ENCODE measurements around the gene RASSF5.

The RASSF5 gene

DNA sequence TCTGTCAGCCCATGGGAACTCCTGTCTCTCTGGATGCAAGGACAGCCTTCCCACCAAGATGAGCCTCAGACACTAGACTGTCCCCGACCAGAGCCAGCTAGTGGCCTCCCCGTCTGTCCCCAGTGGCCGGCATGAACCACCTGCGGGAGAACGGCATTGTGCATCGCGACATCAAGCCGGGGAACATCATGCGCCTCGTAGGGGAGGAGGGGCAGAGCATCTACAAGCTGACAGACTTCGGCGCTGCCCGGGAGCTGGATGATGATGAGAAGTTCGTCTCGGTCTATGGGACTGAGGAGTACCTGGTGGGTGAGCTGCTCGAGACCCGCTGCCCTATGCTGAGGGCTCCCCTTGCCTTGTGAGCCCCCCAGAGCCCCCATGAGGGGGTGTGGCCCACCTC, 31.3 kb upstream of the RASSF5 start:
- Histone ChIP-seq H3K27me3 (ENCODE audit: control insufficient read depth, insufficient read depth, low read length) (no peaks in the 10 kb centered on the region), H3K36me3 (ENCODE audit: control insufficient read depth, insufficient read depth, low read length) (no peaks in the 10 kb centered on the region), H3K9me3 (ENCODE audit: control insufficient read depth, low read length) (no peaks in the 10 kb centered on the region), H3K4me3 (ENCODE audit: low read depth, low read length) (no peak overlapping the region), H3K9ac (no peak overlapping the region), H3K79me2 (no peaks in the 10 kb centered on the region), H3K4me1 (no peaks in the 10 kb centered on the region), H3K27ac (no peak overlapping the region), H3K4me2 (ENCODE audit: low read length) (no peak overlapping the region), H2AFZ (no peak overlapping the region)
- no peak for TF ChIP-seq CTCF (IDR thresholded peaks at IDR 0.05)

DNA sequence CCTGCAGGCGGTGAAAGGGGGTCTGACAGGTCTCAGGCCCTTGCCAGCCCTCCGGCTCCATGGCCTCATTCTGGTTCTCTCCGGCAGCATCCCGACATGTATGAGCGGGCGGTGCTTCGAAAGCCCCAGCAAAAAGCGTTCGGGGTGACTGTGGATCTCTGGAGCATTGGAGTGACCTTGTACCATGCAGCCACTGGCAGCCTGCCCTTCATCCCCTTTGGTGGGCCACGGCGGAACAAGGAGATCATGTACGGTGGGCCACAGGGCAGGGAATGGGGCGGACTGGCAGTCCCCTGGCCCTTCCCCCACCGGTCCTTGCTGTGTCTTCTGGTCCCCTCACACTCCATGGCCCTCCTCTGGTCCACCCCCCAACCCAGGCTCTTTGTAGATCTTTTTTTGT, 30.7 kb upstream of the RASSF5 start:
- TF ChIP-seq CTCF (IDR thresholded peaks at IDR 0.05): no peak
- H3K27me3 ChIP-seq (ENCODE audit: control insufficient read depth, insufficient read depth, low read length): no peaks in the 10 kb centered on the region
- H3K9ac ChIP-seq: no peak overlapping the region
- no peaks in the 10 kb centered on the region for H3K9me3 ChIP-seq (ENCODE audit: control insufficient read depth, low read length)
- no peak overlapping the region for H3K4me3 ChIP-seq (ENCODE audit: low read depth, low read length)
- no peak overlapping the region for H3K4me2 ChIP-seq (ENCODE audit: low read length)
- H3K27ac ChIP-seq: no peak overlapping the region
- H3K79me2 ChIP-seq: no peaks in the 10 kb centered on the region
- H3K4me1 ChIP-seq: no peaks in the 10 kb centered on the region
- no peaks in the 10 kb centered on the region for H3K36me3 ChIP-seq (ENCODE audit: control insufficient read depth, insufficient read depth, low read length)
- no peak overlapping the region for H2AFZ ChIP-seq

DNA sequence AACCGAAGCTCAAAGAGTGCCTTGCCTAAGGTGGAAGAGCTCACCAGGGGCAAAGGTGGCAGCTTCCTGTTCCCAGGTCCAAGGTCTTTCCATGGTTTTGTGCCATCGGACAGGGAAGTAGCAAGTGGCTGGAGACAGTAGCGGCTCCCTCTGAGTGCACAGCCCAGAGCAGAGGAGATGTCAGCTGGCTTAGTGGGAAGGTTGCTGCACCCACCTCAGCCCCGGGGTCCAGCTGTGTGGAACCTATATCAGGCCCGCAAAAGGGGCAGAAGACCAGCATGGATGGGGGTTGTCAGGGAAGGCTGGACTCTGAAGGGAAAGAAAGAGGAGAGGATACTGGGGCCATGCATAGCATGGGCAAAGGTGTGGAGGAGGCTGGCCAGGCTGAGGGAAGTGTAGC, 30.2 kb upstream of the RASSF5 start:
- no peaks in the 10 kb centered on the region for H3K4me1 ChIP-seq
- no peak overlapping the region for H3K4me2 ChIP-seq (ENCODE audit: low read length)
- H3K27ac ChIP-seq: no peak overlapping the region
- no peaks in the 10 kb centered on the region for H3K9me3 ChIP-seq (ENCODE audit: control insufficient read depth, low read length)
- no peak overlapping the region for H2AFZ ChIP-seq
- no peaks in the 10 kb centered on the region for H3K79me2 ChIP-seq
- no peaks in the 10 kb centered on the region for H3K36me3 ChIP-seq (ENCODE audit: control insufficient read depth, insufficient read depth, low read length)
- TF ChIP-seq CTCF (IDR thresholded peaks at IDR 0.05): no peak
- H3K9ac ChIP-seq: no peak overlapping the region
- no peaks in the 10 kb centered on the region for H3K27me3 ChIP-seq (ENCODE audit: control insufficient read depth, insufficient read depth, low read length)
- no peak overlapping the region for H3K4me3 ChIP-seq (ENCODE audit: low read depth, low read length)

GRCh38 chr1:206477581-206478380, 29.6 kb upstream of the RASSF5 start:
- Histone ChIP-seq H3K9me3 (ENCODE audit: control insufficient read depth, low read length) (no peaks in the 10 kb centered on the region), H3K36me3 (ENCODE audit: control insufficient read depth, insufficient read depth, low read length) (no peaks in the 10 kb centered on the region), H3K27me3 (ENCODE audit: control insufficient read depth, insufficient read depth, low read length) (no peaks in the 10 kb centered on the region), H3K27ac (no peak overlapping the region), H3K4me1 (no peaks in the 10 kb centered on the region), H2AFZ (no peak overlapping the region), H3K79me2 (no peaks in the 10 kb centered on the region), H3K4me3 (ENCODE audit: low read depth, low read length) (no peak overlapping the region), H3K4me2 (ENCODE audit: low read length) (no peak overlapping the region), H3K9ac (no peak overlapping the region)
- TF ChIP-seq CTCF (IDR thresholded peaks at IDR 0.05): no peak

DNA sequence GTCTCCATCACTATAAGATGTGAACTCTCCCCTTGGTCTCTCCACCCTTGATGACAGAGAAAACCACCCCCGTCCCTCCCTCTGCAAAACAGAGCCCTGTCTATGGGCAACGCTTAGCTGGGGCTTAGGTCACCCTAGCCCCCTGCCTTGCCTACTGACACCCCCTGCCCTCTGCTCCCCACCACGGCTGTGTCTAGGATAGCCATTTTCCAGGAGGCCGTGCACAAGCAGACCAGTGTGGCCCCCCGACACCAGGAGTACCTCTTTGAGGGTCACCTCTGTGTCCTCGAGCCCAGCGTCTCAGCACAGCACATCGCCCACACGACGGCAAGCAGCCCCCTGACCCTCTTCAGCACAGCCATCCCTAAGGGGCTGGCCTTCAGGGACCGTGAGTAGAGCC, 28.6 kb upstream of the RASSF5 start:
- H3K36me3 ChIP-seq (ENCODE audit: control insufficient read depth, insufficient read depth, low read length): no peaks in the 10 kb centered on the region
- H3K4me1 ChIP-seq: no peaks in the 10 kb centered on the region
- H3K4me3 ChIP-seq (ENCODE audit: low read depth, low read length): no peak overlapping the region
- no peak overlapping the region for H3K9ac ChIP-seq
- no peak overlapping the region for H3K4me2 ChIP-seq (ENCODE audit: low read length)
- no peak overlapping the region for H3K27ac ChIP-seq
- H3K79me2 ChIP-seq: no peaks in the 10 kb centered on the region
- no peaks in the 10 kb centered on the region for H3K9me3 ChIP-seq (ENCODE audit: control insufficient read depth, low read length)
- no peaks in the 10 kb centered on the region for H3K27me3 ChIP-seq (ENCODE audit: control insufficient read depth, insufficient read depth, low read length)
- no peak for TF ChIP-seq CTCF (IDR thresholded peaks at IDR 0.05)
- H2AFZ ChIP-seq: no peak overlapping the region
